Urinary bladder (tissue), 4 donors: ENCODE measurements around the gene EVA1C. TPM values are rescaled to one million over a fixed set of nuclear protein-coding genes. Genes with fewer than 3 reads are reported as not detected.
"Not testable (repeated sequence)": the region's sequence is repeated elsewhere in the genome, so short reads cannot be mapped to it uniquely, and the experiment has no call there.

Experiments used
- DNase-seq: peaks from one replicate; pipeline ENCODE4 v3.0.0-alpha.2; 2015; ENCODE audit errors: extremely low spot score
- H3K27ac ChIP-seq: one replicate; pipeline ENCODE4 v1.5.1; 2013; ENCODE audit warnings: low read depth, mild to moderate bottlenecking, moderate library complexity
- H3K36me3 ChIP-seq: one replicate; pipeline ENCODE4 v1.6.1; 2013; ENCODE audit warnings: mild to moderate bottlenecking, moderate library complexity; ENCODE audit not compliant: insufficient read depth
- H3K4me1 ChIP-seq: one replicate; pipeline ENCODE4 v1.6.1; 2013; ENCODE audit warnings: mild to moderate bottlenecking, moderate library complexity; ENCODE audit not compliant: insufficient read depth
- H3K4me3 ChIP-seq: one replicate; pipeline ENCODE4 v1.5.1; 2013; ENCODE audit warnings: low read depth, low read length
- WGBS: extraction: QIAGEN DNeasy Blood & Tissue Kit; methylation state at CpG from one replicate; pipeline ENCODE4 v1.1.7; 2013; 5-methylcytosine and 5-hydroxymethylcytosine counted together
- polyA plus RNA-seq: library from polyadenylated mRNA; stranded (reverse); fragments of 200-250 nt; gene quantifications from one replicate; pipeline ENCODE4 v1.2.3, GENCODE V29; 2013
- total RNA-seq: library from RNA; depleted of rRNA; stranded (reverse); fragments of >200 nt; gene quantifications from one replicate; pipeline ENCODE4 v1.2.3, GENCODE V29; 2014
- donor health status: healthy with polysubstance abuse.
- donor health status: healthy.

The EVA1C gene
- total and polyA plus RNA-seq, 2 donors, result 5.7 to 35.2 TPM

DNA sequence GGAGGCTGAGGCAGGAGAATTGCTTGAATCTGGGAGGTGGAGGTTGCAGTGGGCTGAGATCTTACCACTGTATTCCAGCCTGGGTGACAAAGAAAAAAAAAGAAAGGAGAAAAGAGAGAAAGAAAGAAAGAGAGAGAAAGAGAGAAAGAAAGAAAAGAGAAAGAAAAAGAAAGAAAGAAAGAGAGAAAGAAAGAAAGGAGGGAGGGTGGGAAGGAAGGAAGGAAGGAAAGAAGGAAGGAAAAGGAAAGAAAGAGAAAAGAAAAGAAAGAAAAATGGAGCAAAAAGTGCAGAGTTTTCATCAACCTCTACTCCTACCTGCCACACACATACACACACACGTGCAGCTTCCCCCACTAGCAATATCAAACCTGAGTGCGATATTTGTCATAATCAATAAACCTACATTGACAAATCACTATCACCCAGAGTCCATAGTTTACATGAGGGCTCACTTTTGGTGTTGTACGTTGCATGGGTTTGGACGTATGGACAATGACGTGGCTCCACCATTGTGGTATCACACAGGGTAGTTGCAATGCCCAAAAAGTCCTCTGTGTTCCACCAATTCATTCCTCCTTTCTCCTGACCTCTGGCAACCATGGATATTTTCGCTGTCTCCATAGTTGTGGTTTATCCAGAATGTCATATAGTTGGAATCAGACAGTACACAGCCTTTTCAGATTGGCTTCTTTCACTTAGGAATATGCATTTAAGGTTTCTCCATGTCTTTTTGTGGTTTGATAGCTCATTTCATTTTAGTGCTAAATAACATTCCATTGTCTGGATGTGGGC is 36.5 kb downstream of the EVA1C start:
- no peak overlapping the region for H3K27ac ChIP-seq
- 94% methylated on average over 6 of the region's 6 CpGs for WGBS
- H3K36me3 ChIP-seq, result peaks cover 1% of the 10 kb centered on the region
- peaks cover 2% of the 10 kb centered on the region for H3K4me1 ChIP-seq
- no peak overlapping the region for H3K4me3 ChIP-seq
- no peak for DNase-seq

DNA sequence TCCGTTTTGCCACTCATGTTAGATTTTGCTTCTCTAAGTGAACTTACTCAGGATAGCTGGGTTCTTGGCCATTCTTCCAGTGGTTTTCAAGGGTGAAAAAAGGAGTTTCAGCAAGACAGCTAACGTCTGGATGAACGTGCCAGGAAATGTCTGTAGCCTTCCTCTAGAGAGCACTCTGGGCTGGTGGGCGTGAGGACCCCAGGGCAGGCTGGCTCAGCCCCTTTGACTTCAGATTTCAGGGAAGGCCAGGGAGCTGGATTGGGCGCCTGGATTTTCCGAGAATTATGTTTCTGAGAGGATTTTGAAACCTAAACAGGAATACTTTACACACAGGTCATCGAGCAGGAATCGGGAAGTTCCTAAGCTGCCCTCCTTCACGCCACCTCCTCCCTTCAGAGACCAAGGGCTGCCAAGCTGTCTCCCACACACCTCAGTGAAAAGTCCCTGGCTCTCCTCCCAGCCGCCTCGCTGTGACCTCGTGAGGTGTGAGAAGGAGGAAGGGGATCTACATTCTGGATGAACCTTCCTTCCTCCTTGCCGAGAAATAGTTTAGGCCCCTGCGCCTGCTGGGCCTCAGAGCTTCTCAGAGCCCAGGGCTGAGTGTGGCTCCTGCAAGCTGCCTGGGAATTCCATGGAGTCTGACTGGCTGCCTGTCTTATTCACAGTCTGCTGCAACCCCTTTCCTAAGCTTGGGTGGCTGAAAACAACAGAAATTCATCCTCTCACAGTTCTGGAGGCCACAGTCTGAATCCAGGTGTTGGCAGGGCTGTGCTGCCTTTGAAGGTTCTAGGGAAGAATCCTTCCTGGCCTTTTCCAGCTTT is 38.6 kb downstream of the EVA1C start:
- not testable (repeated sequence) for H3K4me3 ChIP-seq, H3K4me1 ChIP-seq, DNase-seq, H3K36me3 ChIP-seq
- H3K27ac ChIP-seq, result peak overlapping the region; percentile 56
- 33% methylated on average over 14 of the region's 14 CpGs for WGBS

DNA sequence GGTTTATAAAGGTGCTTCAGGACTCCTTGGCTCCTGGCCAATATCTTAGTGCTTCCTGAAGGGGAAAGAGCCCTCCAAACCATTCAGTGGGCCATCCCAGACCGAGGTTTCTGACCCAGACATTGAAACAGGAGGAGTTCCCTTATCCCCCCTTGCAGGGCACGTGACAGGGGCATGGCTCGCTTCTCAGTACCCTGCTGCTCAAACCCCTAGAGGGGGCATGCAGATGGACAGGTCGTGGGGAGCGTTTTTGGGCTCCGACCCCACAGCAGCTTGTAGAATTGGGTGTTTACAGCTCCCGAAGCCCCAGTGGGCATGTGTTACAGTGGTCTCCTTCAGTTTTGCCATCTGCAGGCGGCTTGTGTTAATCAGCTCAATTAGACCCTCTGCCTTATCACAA is 39.7 kb downstream of the EVA1C start:
- not testable (repeated sequence) for H3K4me3 ChIP-seq, DNase-seq, H3K27ac ChIP-seq, H3K4me1 ChIP-seq, H3K36me3 ChIP-seq
- WGBS, result 93% methylated on average over 8 of the region's 8 CpGs

DNA sequence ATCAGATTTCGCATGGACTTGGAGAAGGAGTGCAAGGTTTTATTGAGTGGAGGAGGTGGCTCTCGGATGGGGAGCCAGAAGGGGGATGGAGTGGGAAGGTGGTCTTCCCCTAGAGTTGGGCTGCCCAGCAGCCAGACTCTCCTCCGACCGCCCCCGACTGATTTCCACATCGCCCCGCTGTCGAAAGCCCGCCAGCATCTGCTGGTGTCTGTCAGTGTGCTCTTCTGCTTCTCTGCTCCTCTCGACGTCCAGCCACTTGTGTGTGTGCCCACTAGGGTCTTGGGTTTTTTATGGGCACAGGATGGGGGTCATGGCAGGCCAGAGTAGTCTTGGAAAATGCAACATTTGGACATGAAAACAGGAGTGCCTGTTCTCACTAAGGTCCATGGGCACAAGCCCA is 40.1 kb downstream of the EVA1C start:
- DNase-seq, result no peak
- Histone ChIP-seq H3K4me3 (no peak overlapping the region), H3K27ac (no peak overlapping the region), H3K4me1 (peaks cover 2% of the 10 kb centered on the region), H3K36me3 (no peaks in the 10 kb centered on the region)
- WGBS, result 97% methylated on average over 11 of the region's 11 CpGs

DNA sequence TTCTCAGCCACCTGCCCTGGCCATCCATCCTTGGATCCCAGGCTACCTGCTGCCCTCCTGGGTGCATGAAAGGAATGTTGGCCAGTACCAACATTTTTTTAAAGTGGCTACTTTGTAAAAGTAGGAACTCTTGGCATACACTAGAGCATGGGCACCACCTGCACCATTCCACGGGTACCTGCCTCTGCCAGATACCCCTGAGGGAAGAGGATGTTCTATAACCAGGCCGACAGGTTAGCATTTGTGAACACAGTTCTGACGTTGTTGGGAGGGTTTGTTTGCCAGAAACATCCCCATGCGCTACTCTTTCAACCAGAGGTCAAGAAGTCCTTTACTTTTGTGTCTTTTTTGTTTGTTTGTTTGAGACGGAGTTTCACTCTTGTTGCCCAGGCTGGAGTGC is 43.0 kb downstream of the EVA1C start:
- DNase-seq, result no peak
- no peak overlapping the region for H3K27ac ChIP-seq
- 92% methylated on average over 5 of the region's 5 CpGs for WGBS
- no peaks in the 10 kb centered on the region for H3K36me3 ChIP-seq
- H3K4me1 ChIP-seq, result peaks cover under 1% of the 10 kb centered on the region
- H3K4me3 ChIP-seq, result no peak overlapping the region

DNA sequence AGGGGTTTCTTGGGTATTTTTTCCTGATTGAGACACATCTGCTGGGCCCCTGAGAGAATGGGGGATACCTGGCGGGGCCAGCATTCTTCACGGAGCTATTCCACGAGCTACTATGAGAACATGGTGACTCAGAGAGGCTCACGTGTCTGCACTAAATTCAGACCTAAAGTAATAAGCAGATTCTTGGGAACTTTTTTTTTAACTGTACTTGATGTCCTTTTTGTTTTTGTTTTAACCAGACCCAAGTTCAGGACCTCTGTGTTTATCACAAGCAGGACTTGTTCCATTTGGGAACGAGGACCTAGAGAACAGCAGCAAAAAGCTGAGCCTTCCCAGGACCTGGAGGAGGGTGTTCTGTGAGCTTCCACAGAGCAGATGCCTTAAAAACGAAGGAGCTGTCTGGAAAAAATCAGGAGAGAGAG is 44.0 kb downstream of the EVA1C start:
- Histone ChIP-seq H3K4me1 (no peaks in the 10 kb centered on the region), H3K36me3 (no peaks in the 10 kb centered on the region), H3K27ac (peak overlapping the region; percentile 23), H3K4me3 (no peak overlapping the region)
- 29% methylated on average over 6 of the region's 6 CpGs for WGBS
- DNase-seq, result no peak

DNA sequence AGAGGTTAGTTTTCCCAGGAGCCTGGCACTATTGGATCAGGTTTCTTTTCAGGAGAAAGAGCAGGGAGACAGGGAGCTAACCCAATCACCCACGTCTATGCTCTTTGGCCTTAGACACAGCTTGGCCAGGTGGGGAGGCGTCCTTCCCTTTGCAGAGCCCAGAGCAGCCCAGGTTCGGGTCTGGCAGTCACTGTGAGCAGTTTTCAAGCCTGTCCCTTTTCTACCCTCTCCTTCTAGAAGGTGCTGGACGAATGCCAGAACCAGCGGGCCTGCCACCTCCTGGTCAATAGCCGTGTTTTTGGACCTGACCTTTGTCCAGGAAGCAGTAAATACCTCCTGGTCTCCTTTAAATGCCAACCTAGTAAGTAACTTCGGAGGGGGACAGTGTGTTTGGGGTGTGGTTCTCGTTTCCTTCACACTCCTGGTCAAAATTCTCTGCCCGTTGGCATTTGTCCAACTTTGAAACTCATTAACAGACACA is 44.9 kb downstream of the EVA1C start:
- no peak for DNase-seq
- WGBS, result 29% methylated on average over 9 of the region's 9 CpGs

DNA sequence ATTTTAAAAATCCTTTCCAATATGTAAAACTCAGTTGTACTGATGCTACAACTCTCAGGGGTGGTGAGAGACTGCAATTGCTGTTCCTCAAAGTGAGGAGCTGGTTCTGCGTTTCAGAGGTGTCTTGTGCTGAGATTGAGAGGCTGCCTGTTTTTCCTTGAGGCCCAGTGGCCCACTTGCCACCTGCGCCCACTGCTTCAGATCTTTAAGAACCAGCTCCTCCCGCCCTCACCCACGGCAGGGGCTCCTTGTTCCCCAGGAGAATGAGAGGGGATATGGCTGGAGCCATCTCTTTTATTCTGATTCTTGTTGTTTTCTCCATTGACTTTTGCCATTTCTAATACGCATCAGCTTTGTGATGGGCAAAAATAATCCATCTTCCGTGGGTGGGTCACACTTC is 45.5 kb downstream of the EVA1C start:
- 87% methylated on average over 6 of the region's 6 CpGs for WGBS
- Histone ChIP-seq H3K4me1 (no peaks in the 10 kb centered on the region), H3K27ac (no peak overlapping the region), H3K36me3 (no peaks in the 10 kb centered on the region), H3K4me3 (no peak overlapping the region)
- DNase-seq, result no peak

More for the DNA sequence above, 44.9 kb downstream of the EVA1C start:
- peak overlapping the region; percentile 55 for H3K27ac ChIP-seq
- H3K4me1 ChIP-seq, result no peaks in the 10 kb centered on the region
- no peak overlapping the region for H3K4me3 ChIP-seq
- no peaks in the 10 kb centered on the region for H3K36me3 ChIP-seq

DNA sequence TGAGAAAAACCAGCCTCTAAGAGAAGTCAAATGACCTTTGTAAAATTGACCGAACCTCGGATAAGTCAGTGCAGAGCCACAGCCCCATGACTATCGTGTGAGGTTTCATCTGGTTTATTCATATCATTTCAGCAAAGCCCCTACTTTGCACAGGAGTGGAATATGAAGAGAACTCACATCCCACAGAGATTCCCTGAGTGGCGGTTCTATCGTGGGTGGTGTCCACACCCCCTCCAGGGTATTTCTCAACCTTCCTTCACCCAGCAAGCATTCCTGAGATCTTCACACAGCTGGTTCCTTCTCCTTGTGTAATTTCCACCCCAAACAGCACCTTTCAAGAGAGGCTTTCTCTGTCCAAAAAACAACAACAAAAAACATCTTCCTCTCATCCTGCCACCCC is 47.5 kb downstream of the EVA1C start:
- H3K4me1 ChIP-seq, result no peaks in the 10 kb centered on the region
- no peak for DNase-seq
- 73% methylated on average over 5 of the region's 5 CpGs for WGBS
- H3K36me3 ChIP-seq, result no peaks in the 10 kb centered on the region
- H3K27ac ChIP-seq, result no peak overlapping the region
- H3K4me3 ChIP-seq, result no peak overlapping the region

DNA sequence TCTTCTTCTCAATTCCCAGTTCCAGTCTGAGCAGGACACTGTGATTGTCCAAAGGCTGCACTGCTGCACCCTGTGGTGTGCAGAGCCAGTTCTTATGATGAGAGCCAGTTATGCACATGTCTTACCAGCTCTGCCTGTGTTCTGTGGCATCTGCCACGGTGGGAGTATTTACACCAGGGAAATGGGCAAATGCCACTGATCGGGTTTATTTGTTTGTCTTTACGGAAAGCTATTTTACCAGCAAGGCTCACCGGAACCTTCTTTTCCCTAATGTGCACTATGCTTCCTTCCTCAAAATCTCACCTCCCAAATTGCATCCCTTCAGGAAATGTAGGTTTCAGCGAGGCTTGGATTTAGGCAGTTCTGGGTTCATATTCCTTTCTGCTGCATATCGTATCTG is 49.0 kb downstream of the EVA1C start:
- WGBS, result 90% methylated on average over 6 of the region's 6 CpGs
- Histone ChIP-seq H3K4me1 (no peaks in the 10 kb centered on the region), H3K4me3 (no peak overlapping the region)

DNA sequence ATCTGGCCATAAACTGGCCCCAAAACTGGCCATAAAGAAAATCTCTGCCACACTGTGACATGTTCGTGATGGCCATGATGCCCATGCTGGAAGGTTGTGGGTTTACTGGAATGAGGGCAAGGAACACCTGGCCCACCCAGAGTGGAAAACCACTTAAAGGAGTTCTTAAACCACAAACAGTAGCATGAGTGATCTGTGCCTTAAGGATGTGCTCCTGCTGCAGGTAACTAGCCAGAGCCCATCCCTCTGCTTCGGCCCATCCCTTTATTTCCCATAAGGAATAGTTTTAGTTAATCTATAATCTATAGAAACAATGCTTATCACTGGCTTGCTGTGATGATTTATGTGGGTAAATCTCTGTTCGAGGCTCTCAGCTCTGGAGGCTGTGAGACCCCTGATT is 50.1 kb downstream of the EVA1C start:
- H3K4me1 ChIP-seq, H3K4me3 ChIP-seq, DNase-seq, H3K36me3 ChIP-seq, H3K27ac ChIP-seq: not testable (repeated sequence)
- WGBS, result 92% methylated on average over 3 of the region's 3 CpGs

More for the DNA sequence above, 49.0 kb downstream of the EVA1C start:
- Histone ChIP-seq H3K36me3 (no peaks in the 10 kb centered on the region), H3K27ac (no peak overlapping the region)
- DNase-seq, result no peak

DNA sequence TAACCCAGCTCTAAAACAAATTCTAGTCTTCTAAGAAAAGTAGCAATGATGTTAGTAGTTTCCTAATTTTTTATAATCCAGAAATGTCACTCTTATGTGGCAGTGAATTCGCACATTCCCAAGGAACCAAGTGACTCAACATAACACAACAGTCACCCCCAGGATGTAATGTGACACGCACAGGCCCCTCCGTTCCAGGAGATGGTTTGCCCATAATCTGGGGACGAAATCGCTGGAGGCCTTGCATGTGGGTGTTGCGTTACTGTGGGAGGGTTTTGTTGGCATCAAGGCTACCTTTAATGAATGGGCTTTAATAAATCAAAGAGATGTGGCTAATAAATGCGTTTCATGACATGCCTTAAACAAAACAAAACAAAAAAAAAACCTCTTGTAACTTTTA is 50.9 kb downstream of the EVA1C start:
- no peak overlapping the region for H3K4me3 ChIP-seq
- H3K27ac ChIP-seq, result peak overlapping the region; percentile 3
- no peaks in the 10 kb centered on the region for H3K4me1 ChIP-seq
- no peak for DNase-seq
- no peaks in the 10 kb centered on the region for H3K36me3 ChIP-seq
- 58% methylated on average over 7 of the region's 7 CpGs for whole genome bisulfite sequencing

DNA sequence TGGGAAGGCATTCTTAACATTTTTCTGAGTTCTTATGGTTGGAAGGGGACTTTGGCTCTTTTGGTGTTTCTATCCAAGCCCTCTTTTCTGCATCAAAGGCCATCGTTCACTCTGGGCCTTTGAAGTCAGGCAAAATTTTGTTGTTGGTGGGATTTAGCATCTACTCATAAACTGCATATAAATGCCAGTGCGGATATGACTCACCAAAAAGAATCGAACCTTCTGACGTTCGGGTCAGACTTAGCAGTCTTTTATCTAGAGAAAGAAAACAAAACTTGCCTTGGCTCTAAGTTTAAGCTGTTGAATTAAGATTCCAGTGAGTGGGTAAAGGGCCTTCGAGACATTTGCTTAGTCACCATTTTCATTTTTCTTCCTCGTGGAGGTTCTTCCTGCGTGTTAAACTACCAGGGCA is 51.4 kb downstream of the EVA1C start:
- H3K4me1 ChIP-seq, result no peaks in the 10 kb centered on the region
- DNase-seq, result no peak
- no peak overlapping the region for H3K4me3 ChIP-seq
- no peaks in the 10 kb centered on the region for H3K36me3 ChIP-seq
- WGBS, result 23% methylated on average over 8 of the region's 8 CpGs
- peak overlapping the region; percentile 38 for H3K27ac ChIP-seq

DNA sequence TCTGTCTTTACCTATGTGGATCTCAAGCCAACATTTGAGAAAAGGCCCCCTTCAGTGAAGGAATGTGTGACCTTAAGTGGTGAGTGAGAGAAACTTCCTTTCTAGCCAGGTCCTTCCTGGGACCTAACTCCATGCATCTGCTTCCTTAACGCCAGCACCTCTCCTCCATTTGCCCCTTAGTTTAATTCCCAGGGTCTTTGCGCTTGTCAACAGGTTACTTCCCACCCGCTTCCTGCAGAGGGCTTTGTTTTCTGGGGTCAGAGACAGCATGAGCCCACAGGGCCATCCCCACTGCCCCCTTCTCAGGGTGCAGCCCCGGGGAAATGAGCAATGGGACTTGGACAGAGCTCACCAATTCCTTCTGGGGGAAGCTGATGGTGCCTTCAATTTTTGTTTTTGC is 54.8 kb downstream of the EVA1C start:
- 83% methylated on average over 4 of the region's 4 CpGs for WGBS
- no peak for DNase-seq
- Histone ChIP-seq H3K36me3 (peaks cover 1% of the 10 kb centered on the region), H3K27ac (no peak overlapping the region), H3K4me3 (no peak overlapping the region), H3K4me1 (no peaks in the 10 kb centered on the region)
